UCSD-AML1 (cell line): ENCODE measurements around the gene ROM1.
"Not testable (repeated sequence)": the region's sequence is repeated elsewhere in the genome, so short reads cannot be mapped to it uniquely, and the experiment has no call there.

Experiments
- DNase-seq: peaks from one replicate; lab custom pipeline; 2025; ENCODE audit not compliant: unreplicated experiment; lab: John Stamatoyannopoulos, UW

The ROM1 gene

GRCh38 chr11:62607714-62608113, 5.3 kb upstream of the ROM1 start:
- no peak for DNase-seq

- no peak for DNase-seq
Observed at GRCh38 chr11:62608776-62609175, 4.3 kb upstream of the ROM1 start.

- no peak for DNase-seq
Observed at GRCh38 chr11:62610403-62610802, 2.7 kb upstream of the ROM1 start.

GRCh38 chr11:62610814-62611704, 2.0 kb upstream of the ROM1 start:
- no peak for DNase-seq

GRCh38 chr11:62611705-62612365, 1.2 kb upstream of the ROM1 start:
- peak; percentile 63 for DNase-seq

- DNase-seq, result no peak
Observed at GRCh38 chr11:62613291-62613778, 278 bp downstream of the ROM1 start.

GRCh38 chr11:62614275-62614674, 1.2 kb downstream of the ROM1 start:
- DNase-seq, result no peak

- DNase-seq, result no peak
Observed at GRCh38 chr11:62615521-62615920, 2.5 kb downstream of the ROM1 start.

- DNase-seq, result not testable (repeated sequence)
Observed at GRCh38 chr11:62616957-62617356, 3.9 kb downstream of the ROM1 start.

- DNase-seq, result no peak
Observed at GRCh38 chr11:62621027-62621566, 8.0 kb downstream of the ROM1 start.

GRCh38 chr11:62621567-62622470, 8.8 kb downstream of the ROM1 start, which contains the start of gene B3GAT3:
TSS of gene B3GAT3 (minus strand) at chr11:62621986. CDS start at chr11:62621947, 39 bp downstream.
- DNase-seq, result peak; percentile 98

GRCh38 chr11:62622476-62623089, 9.5 kb downstream of the ROM1 start:
- no peak for DNase-seq

- DNase-seq, result peak; percentile 23
Observed at GRCh38 chr11:62627713-62628112, 14.7 kb downstream of the ROM1 start.

- DNase-seq, result no peak
Observed at GRCh38 chr11:62632492-62632891, 19.4 kb downstream of the ROM1 start.

GRCh38 chr11:62644220-62644619, 31.2 kb downstream of the ROM1 start:
- DNase-seq, result no peak

- no peak for DNase-seq
Observed at GRCh38 chr11:62645671-62645945, 32.6 kb downstream of the ROM1 start.

GRCh38 chr11:62645946-62646824, 33.1 kb downstream of the ROM1 start, which contains the start of gene GANAB:
TSS of gene GANAB (minus strand) at chr11:62646613. CDS start at chr11:62646599, 14 bp downstream.
- DNase-seq, result peak; percentile 98

- no peak for DNase-seq
Observed at GRCh38 chr11:62646825-62647608, 34.0 kb downstream of the ROM1 start.

- no peak for DNase-seq
Observed at GRCh38 chr11:62647609-62648005, 34.5 kb downstream of the ROM1 start.
